Measurements from ENCODE around the gene EN2. TPM values are rescaled to one million over a fixed set of nuclear protein-coding genes. Genes with fewer than 3 reads are reported as not detected.

The EN2 gene
- total and polyA plus RNA-seq, 2 experiments from 2014 or later: not detected

- H3K4me1 ChIP-seq (ENCODE audit: insufficient read depth): no peaks in the 10 kb centered on the region
- no peaks in the 10 kb centered on the region for H3K9me2 ChIP-seq (ENCODE audit: insufficient read depth)
- no peak overlapping the region for H2AFZ ChIP-seq
- H3K9ac ChIP-seq: no peak overlapping the region
- H3K9me3 ChIP-seq (ENCODE audit: low read depth): no peaks in the 10 kb centered on the region
- H3K27ac ChIP-seq: no peak overlapping the region
- no peaks in the 10 kb centered on the region for H4K20me1 ChIP-seq (ENCODE audit: insufficient read depth)
- 53 to 54% methylated on average over 25 to 26 of the region's 26 CpGs for WGBS, 2 experiments (ENCODE audit: low coverage in 1 of 2, low lambda C conversion rate in 2 of 2, missing lambda C conversion rate in 2 of 2)
- H3K79me2 ChIP-seq (ENCODE audit: insufficient read depth): no peaks in the 10 kb centered on the region
- H3K4me3 ChIP-seq: no peak overlapping the region
- H3K36me3 ChIP-seq (ENCODE audit: low read depth): no peaks in the 10 kb centered on the region
- DNase-seq: no peak
- TF ChIP-seq EZH2phosphoT487 (IDR thresholded peaks at IDR 0.05; ENCODE audit: insufficient read depth, low read depth) (no peak), EZH2 (IDR thresholded peaks at IDR 0.05; ENCODE audit: insufficient read depth, poor library complexity, severe bottlenecking) (no peak)
- in situ Hi-C loops (cut with MboI): no loop called here
- H3K27me3 ChIP-seq (replicated peaks; ENCODE audit: insufficient read depth): peaks cover 25% of the 10 kb centered on the region
- no peaks in the 10 kb centered on the region for H3F3A ChIP-seq (ENCODE audit: insufficient read depth)
- no peak overlapping the region for H3K4me2 ChIP-seq (ENCODE audit: unreplicated experiment)
Observed at GRCh38 chr7:155497149-155497901, 39.4 kb downstream of the EN2 start.

GRCh38 chr7:155505422-155505793, 47.5 kb downstream of the EN2 start:
- H3K27me3 ChIP-seq (replicated peaks; ENCODE audit: insufficient read depth): peaks cover 77% of the 10 kb centered on the region
- no peak overlapping the region for H3K9ac ChIP-seq
- H3K27ac ChIP-seq: no peak overlapping the region
- in situ Hi-C loops (cut with MboI): no loop called here
- H3K9me3 ChIP-seq (ENCODE audit: low read depth): no peaks in the 10 kb centered on the region
- H2AFZ ChIP-seq: no peak overlapping the region
- no peaks in the 10 kb centered on the region for H3F3A ChIP-seq (ENCODE audit: insufficient read depth)
- 30 to 32% methylated on average over 3 of the region's 3 CpGs for WGBS, 2 experiments (ENCODE audit: low coverage in 1 of 2, low lambda C conversion rate in 2 of 2, missing lambda C conversion rate in 2 of 2)
- no peak overlapping the region for H3K4me2 ChIP-seq (ENCODE audit: unreplicated experiment)
- H3K4me3 ChIP-seq: no peak overlapping the region
- H4K20me1 ChIP-seq (ENCODE audit: insufficient read depth): no peaks in the 10 kb centered on the region
- TF ChIP-seq EZH2 (IDR thresholded peaks at IDR 0.05; ENCODE audit: insufficient read depth, poor library complexity, severe bottlenecking) (no peak), EZH2phosphoT487 (IDR thresholded peaks at IDR 0.05; ENCODE audit: insufficient read depth, low read depth) (no peak)
- no peaks in the 10 kb centered on the region for H3K9me2 ChIP-seq (ENCODE audit: insufficient read depth)
- H3K79me2 ChIP-seq (ENCODE audit: insufficient read depth): no peaks in the 10 kb centered on the region
- H3K36me3 ChIP-seq (ENCODE audit: low read depth): no peaks in the 10 kb centered on the region
- no peaks in the 10 kb centered on the region for H3K4me1 ChIP-seq (ENCODE audit: insufficient read depth)
- DNase-seq: no peak

GRCh38 chr7:155506854-155507337, 49.0 kb downstream of the EN2 start:
- WGBS, 2 experiments (ENCODE audit: low coverage in 1 of 2, low lambda C conversion rate in 2 of 2, missing lambda C conversion rate in 2 of 2): 17 to 37% methylated on average over 14 of the region's 14 CpGs
- Histone ChIP-seq H3K4me2 (ENCODE audit: unreplicated experiment) (no peak overlapping the region), H3K79me2 (ENCODE audit: insufficient read depth) (no peaks in the 10 kb centered on the region), H4K20me1 (ENCODE audit: insufficient read depth) (no peaks in the 10 kb centered on the region), H3F3A (ENCODE audit: insufficient read depth) (no peaks in the 10 kb centered on the region), H3K9me3 (ENCODE audit: low read depth) (no peaks in the 10 kb centered on the region), H3K4me3 (no peak overlapping the region), H2AFZ (no peak overlapping the region), H3K27ac (no peak overlapping the region), H3K27me3 (replicated peaks; ENCODE audit: insufficient read depth) (peaks cover 82% of the 10 kb centered on the region), H3K9ac (no peak overlapping the region), H3K4me1 (ENCODE audit: insufficient read depth) (no peaks in the 10 kb centered on the region), H3K36me3 (ENCODE audit: low read depth) (no peaks in the 10 kb centered on the region), H3K9me2 (ENCODE audit: insufficient read depth) (no peaks in the 10 kb centered on the region)
- TF ChIP-seq EZH2 (IDR thresholded peaks at IDR 0.05; ENCODE audit: insufficient read depth, poor library complexity, severe bottlenecking): no peak
- no peak for TF ChIP-seq EZH2phosphoT487 (IDR thresholded peaks at IDR 0.05; ENCODE audit: insufficient read depth, low read depth)
- DNase-seq: peak; percentile 13
- in situ Hi-C loops (cut with MboI): no loop called here

- DNase-seq: no peak
- Histone ChIP-seq H2AFZ (no peak overlapping the region), H3K27me3 (replicated peaks; ENCODE audit: insufficient read depth) (peaks cover 89% of the 10 kb centered on the region), H3K4me3 (no peak overlapping the region), H3K9me2 (ENCODE audit: insufficient read depth) (no peaks in the 10 kb centered on the region), H3K4me1 (ENCODE audit: insufficient read depth) (no peaks in the 10 kb centered on the region), H3F3A (ENCODE audit: insufficient read depth) (no peaks in the 10 kb centered on the region), H3K4me2 (ENCODE audit: unreplicated experiment) (no peak overlapping the region), H3K9ac (no peak overlapping the region), H3K36me3 (ENCODE audit: low read depth) (no peaks in the 10 kb centered on the region), H3K27ac (no peak overlapping the region), H3K9me3 (ENCODE audit: low read depth) (no peaks in the 10 kb centered on the region), H4K20me1 (ENCODE audit: insufficient read depth) (no peaks in the 10 kb centered on the region), H3K79me2 (ENCODE audit: insufficient read depth) (no peaks in the 10 kb centered on the region)
- in situ Hi-C loops (cut with MboI): no loop called here
- TF ChIP-seq EZH2 (IDR thresholded peaks at IDR 0.05; ENCODE audit: insufficient read depth, poor library complexity, severe bottlenecking) (no peak), EZH2phosphoT487 (IDR thresholded peaks at IDR 0.05; ENCODE audit: insufficient read depth, low read depth) (no peak)
- 20 to 24% methylated on average over 4 of the region's 4 CpGs for WGBS, 2 experiments (ENCODE audit: low coverage in 1 of 2, low lambda C conversion rate in 2 of 2, missing lambda C conversion rate in 2 of 2)
Observed at GRCh38 chr7:155507576-155507975, 49.6 kb downstream of the EN2 start.

Data from GM23248 (cell line).